Measurements from ENCODE around the gene BOC.

Gene BOC

GRCh38 chr3:113277414-113277813 is 66.1 kb downstream of the BOC start:
- H3K36me3 ChIP-seq (ENCODE audit: insufficient read depth), result no peaks in the 10 kb centered on the region
- H3K9ac ChIP-seq, result no peak overlapping the region
- H4K20me1 ChIP-seq (ENCODE audit: insufficient read depth), result no peaks in the 10 kb centered on the region
- no peaks in the 10 kb centered on the region for H3K27me3 ChIP-seq (ENCODE audit: insufficient read depth, low read depth)
- H3K4me2 ChIP-seq, result no peak overlapping the region
- H2AFZ ChIP-seq (ENCODE audit: low read depth), result no peak overlapping the region
- no peak overlapping the region for H3K27ac ChIP-seq
- no peak overlapping the region for H3K4me3 ChIP-seq (IDR thresholded peaks at IDR 0.05; ENCODE audit: insufficient read depth, low read depth, low read length)
- H3K4me1 ChIP-seq (ENCODE audit: low read depth, poor library complexity, severe bottlenecking), result no peaks in the 10 kb centered on the region
- no peaks in the 10 kb centered on the region for H3K79me2 ChIP-seq (ENCODE audit: insufficient read depth, low read depth)
- TF ChIP-seq CTCF (conservative IDR thresholded peaks at IDR 0.05; ENCODE audit: low read depth, low read length), result no peak

GRCh38 chr3:113277941-113278598 is 66.7 kb downstream of the BOC start:
- H2AFZ ChIP-seq (ENCODE audit: low read depth), result no peak overlapping the region
- H3K27me3 ChIP-seq (ENCODE audit: insufficient read depth, low read depth), result no peaks in the 10 kb centered on the region
- H3K79me2 ChIP-seq (ENCODE audit: insufficient read depth, low read depth), result no peaks in the 10 kb centered on the region
- no peaks in the 10 kb centered on the region for H4K20me1 ChIP-seq (ENCODE audit: insufficient read depth)
- no peak overlapping the region for H3K4me2 ChIP-seq
- no peak for TF ChIP-seq CTCF (conservative IDR thresholded peaks at IDR 0.05; ENCODE audit: low read depth, low read length)
- H3K4me1 ChIP-seq (ENCODE audit: low read depth, poor library complexity, severe bottlenecking), result no peaks in the 10 kb centered on the region
- H3K36me3 ChIP-seq (ENCODE audit: insufficient read depth), result no peaks in the 10 kb centered on the region
- H3K9ac ChIP-seq, result no peak overlapping the region
- no peak overlapping the region for H3K4me3 ChIP-seq (IDR thresholded peaks at IDR 0.05; ENCODE audit: insufficient read depth, low read depth, low read length)
- no peak overlapping the region for H3K27ac ChIP-seq

GRCh38 chr3:113278599-113278955 is 67.2 kb downstream of the BOC start:
- Histone ChIP-seq H3K27me3 (ENCODE audit: insufficient read depth, low read depth) (no peaks in the 10 kb centered on the region), H3K27ac (no peak overlapping the region), H3K36me3 (ENCODE audit: insufficient read depth) (no peaks in the 10 kb centered on the region), H3K4me3 (IDR thresholded peaks at IDR 0.05; ENCODE audit: insufficient read depth, low read depth, low read length) (no peak overlapping the region), H3K4me1 (ENCODE audit: low read depth, poor library complexity, severe bottlenecking) (no peaks in the 10 kb centered on the region), H3K79me2 (ENCODE audit: insufficient read depth, low read depth) (no peaks in the 10 kb centered on the region), H4K20me1 (ENCODE audit: insufficient read depth) (no peaks in the 10 kb centered on the region), H2AFZ (ENCODE audit: low read depth) (no peak overlapping the region), H3K4me2 (no peak overlapping the region), H3K9ac (no peak overlapping the region)
- TF ChIP-seq CTCF (conservative IDR thresholded peaks at IDR 0.05; ENCODE audit: low read depth, low read length), result no peak

- no peaks in the 10 kb centered on the region for H3K79me2 ChIP-seq (ENCODE audit: insufficient read depth, low read depth)
- H3K4me2 ChIP-seq, result no peak overlapping the region
- no peak overlapping the region for H3K9ac ChIP-seq
- no peaks in the 10 kb centered on the region for H3K4me1 ChIP-seq (ENCODE audit: low read depth, poor library complexity, severe bottlenecking)
- no peak overlapping the region for H2AFZ ChIP-seq (ENCODE audit: low read depth)
- H3K27me3 ChIP-seq (ENCODE audit: insufficient read depth, low read depth), result no peaks in the 10 kb centered on the region
- H4K20me1 ChIP-seq (ENCODE audit: insufficient read depth), result no peaks in the 10 kb centered on the region
- no peak overlapping the region for H3K27ac ChIP-seq
- H3K36me3 ChIP-seq (ENCODE audit: insufficient read depth), result no peaks in the 10 kb centered on the region
- no peak for TF ChIP-seq CTCF (conservative IDR thresholded peaks at IDR 0.05; ENCODE audit: low read depth, low read length)
- H3K4me3 ChIP-seq (IDR thresholded peaks at IDR 0.05; ENCODE audit: insufficient read depth, low read depth, low read length), result no peak overlapping the region
These were observed 68.3 kb downstream of the BOC start for GRCh38 chr3:113279686-113280085.

Data from KMS-11 (cell line).